ENCODE data around the gene MICALL1.

GRCh38 chr22:37973271-37974170 is 67.4 kb downstream of the MICALL1 start:
- TF ChIP-seq EZH2 (IDR thresholded peaks at IDR 0.05; ENCODE audit: borderline replicate concordance, low read length) (no peak), CTCF (IDR thresholded peaks at IDR 0.05; ENCODE audit: low read length) (no peak)
